ENCODE data around the gene RPL14. TPM values are rescaled to one million over a fixed set of nuclear protein-coding genes. Genes with fewer than 3 reads are reported as not detected.
A peak's percentile ranks its signal among the peaks of the same experiment; 100 is the strongest.

RPL14 gene
- total and polyA plus RNA-seq, 10 of the 15 experiments (the other 5 are each of a cell fraction or from before 2014, with no cell fraction given) = 530 to 3,008 (median 1,136) TPM

- no peak for TF ChIP-seq MLLT1 (IDR thresholded peaks at IDR 0.05)
Measured at GRCh38 chr3:40452562-40452875, 4.6 kb upstream of the RPL14 start (continued).

GRCh38 chr3:40452876-40453730 is 4.0 kb upstream of the RPL14 start:
- Histone ChIP-seq H3K9me3 (replicated peaks; ENCODE audit: control insufficient read depth, insufficient read depth, low read length) (no peaks in the 10 kb centered on the region), H3K27me3 (replicated peaks in 1 of 2; ENCODE audit: control insufficient read depth in 2 of 2, insufficient read depth in 2 of 2, low read length in 1 of 2) (no peaks in the 10 kb centered on the region), H3K4me2 (ENCODE audit: control insufficient read depth, insufficient read depth) (peak overlapping the region; percentile 95), H3K27ac (ENCODE audit: control insufficient read depth, insufficient read depth) (peak overlapping the region; percentile 81), H2AFZ (ENCODE audit: control insufficient read depth, low read depth, low read length) (peak overlapping the region; percentile 99), H3K9ac (ENCODE audit: control insufficient read depth, insufficient read depth, low read length) (peak overlapping the region; percentile 78), H3K4me1 (ENCODE audit: control insufficient read depth, insufficient read depth, low read length) (no peaks in the 10 kb centered on the region; the same call in 1 of the 2 replicates), H4K20me1 (ENCODE audit: control insufficient read depth, insufficient read depth) (no peaks in the 10 kb centered on the region), H3K36me3 (ENCODE audit: control insufficient read depth in 2 of 2, insufficient read depth in 2 of 2, low read length in 1 of 2) (no peaks in the 10 kb centered on the region; a peak in 1 of 4 replicates), H3K79me2 (ENCODE audit: control insufficient read depth, insufficient read depth, low read length) (peaks cover 14% of the 10 kb centered on the region), H3K4me3 (peak overlapping the region; percentile 82)
- intact Hi-C loops (cut with micrococcal nuclease; ENCODE audit: unreplicated experiment) = loop anchor here (5.0 to 10.0 kb wide), 3 partner anchors 74 to 258 kb away; no protein-coding TSS in a partner anchor
- ChIA-PET POLR2A (interaction anchor here (0.7 to 2.8 kb wide), 8 partner anchors 9 to 518 kb away, joined by 3 to 9 read pairs (median 4); partner anchors contain the start of genes EIF1B, ZNF619 and ZNF620), SMC1A (ENCODE audit: uncharacterized antibody, unreplicated experiment) (interaction anchor here (1.5 kb wide), 1 partner anchor 145 kb away, joined by 5 read pairs; no protein-coding TSS in a partner anchor), RAD21 (ENCODE audit: unreplicated experiment) (interaction anchor here (1.6 kb wide), 1 partner anchor 43 kb away, joined by 3 read pairs; no protein-coding TSS in a partner anchor), CTCF (interaction anchor here (0.9 kb wide), 1 partner anchor 126 kb away, joined by 3 read pairs; no protein-coding TSS in a partner anchor)
- FAIRE-seq (peak; percentile 99), DNase-seq (ENCODE audit: low read depth, low spot score) (peak; percentile 93), ATAC-seq (peak; percentile 95)
- in situ Hi-C loops (cut with MboI) = no loop called here
- 2% methylated on average over 37 of the region's 41 CpGs for WGBS (ENCODE audit: insufficient coverage, insufficient replicate concordance, low lambda C conversion rate, missing lambda C conversion rate)
- BruUV-seq (replicated peaks) = no TSS peak
- peak; percentile 100 for TF ChIP-seq YY1 (IDR thresholded peaks at IDR 0.05; ENCODE audit: low read depth, low read length)
- 0 out of 2 replicates have a peak, but pooled peaks have one; percentile 36 for TF ChIP-seq LARP7 (IDR thresholded peaks at IDR 0.05)
- TF ChIP-seq SRF (IDR thresholded peaks at IDR 0.05; ENCODE audit: low read depth in 2 of 2, low read length in 2 of 2) = no peak
- peak; percentile 70; the same call in 1 of the 2 replicates for TF ChIP-seq PKNOX1 (IDR thresholded peaks at IDR 0.05)
- TF ChIP-seq SPI1 (IDR thresholded peaks at IDR 0.05; ENCODE audit: borderline replicate concordance, insufficient read depth, low read depth, low read length) = no peak
- TF ChIP-seq TAF1 (IDR thresholded peaks at IDR 0.05; ENCODE audit: borderline replicate concordance, low read depth, low read length) = peak; percentile 62; the same call in 1 of the 2 replicates
- no peak for TF ChIP-seq SREBF2 (IDR thresholded peaks at IDR 0.05; ENCODE audit: low read length)
- TF ChIP-seq CBFB (IDR thresholded peaks at IDR 0.05; ENCODE audit: low read depth) = no peak; the same call in 1 of the 2 replicates
- TF ChIP-seq IRF3 (IDR thresholded peaks at IDR 0.05) = 0 out of 2 replicates have a peak, but pooled peaks have one; percentile 28
- no peak for TF ChIP-seq TCF12 (IDR thresholded peaks at IDR 0.05; ENCODE audit: low read depth, low read length)
- no peak for TF ChIP-seq MTA2 (IDR thresholded peaks at IDR 0.05; ENCODE audit: low read depth)
- TF ChIP-seq ESRRA (IDR thresholded peaks at IDR 0.05; ENCODE audit: low read length) = peak; percentile 47; the same call in 1 of the 2 replicates
- TF ChIP-seq CBX3 (IDR thresholded peaks at IDR 0.05; ENCODE audit: borderline replicate concordance, low read depth) = no peak
- no peak for TF ChIP-seq ZNF207 (IDR thresholded peaks at IDR 0.05; ENCODE audit: borderline replicate concordance)
- TF ChIP-seq MEF2B (IDR thresholded peaks at IDR 0.05; ENCODE audit: partially characterized antibody, poor library complexity, severe bottlenecking) = no peak
- peak; percentile 89 for TF ChIP-seq CREM (IDR thresholded peaks at IDR 0.05; ENCODE audit: low read depth)
- TF ChIP-seq SIX5 (IDR thresholded peaks at IDR 0.05; ENCODE audit: low read depth, low read length, severe bottlenecking) = peak; percentile 58
- peak; percentile 94 for TF ChIP-seq PML (IDR thresholded peaks at IDR 0.05; ENCODE audit: low read length)

All from GM12878 (cell line).